Measurements from ENCODE around the gene RASSF9.

Gene RASSF9

DNA sequence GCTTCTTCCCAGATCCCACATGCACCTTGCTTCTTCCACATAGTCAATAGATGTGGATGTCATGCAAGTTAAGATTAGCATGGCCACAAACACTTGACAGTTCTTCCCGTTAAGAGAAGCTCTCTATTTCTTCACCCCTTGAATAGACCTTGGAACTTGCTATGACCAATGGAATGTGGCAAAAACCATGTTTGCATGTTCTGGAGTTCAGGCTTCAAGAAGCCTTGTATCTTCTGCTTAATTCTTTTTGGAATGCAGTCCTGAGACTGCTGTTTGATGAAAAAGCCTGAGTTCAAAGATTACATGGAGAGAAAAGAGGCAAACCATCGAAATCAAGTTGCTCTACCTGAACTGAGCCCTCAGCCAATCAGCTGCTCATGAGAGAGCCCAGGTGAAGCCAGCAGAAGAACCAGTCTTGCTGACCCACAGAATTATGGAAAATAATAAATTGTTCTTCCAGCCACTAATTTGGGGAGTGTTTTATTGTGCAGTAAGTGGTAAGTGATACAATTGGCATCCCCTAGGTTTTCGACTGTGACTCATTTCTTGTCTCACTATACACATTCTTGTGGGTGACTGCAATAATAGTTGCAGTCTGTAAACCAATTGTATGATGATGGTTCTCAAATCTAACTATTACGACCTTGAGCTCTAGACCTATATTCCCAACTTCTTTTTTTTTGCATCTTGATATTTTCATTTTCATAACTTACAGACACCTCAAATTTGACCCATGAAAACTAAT lies 12.6 kb downstream of the RASSF9 start:
- in situ Hi-C loops (cut with MboI; ENCODE audit: low sequenced_read_pairs), result no loop called here

- in situ Hi-C loops (cut with MboI; ENCODE audit: low sequenced_read_pairs), result no loop called here
Measured at GRCh38 chr12:85821759-85822158, 14.4 kb downstream of the RASSF9 start.

- in situ Hi-C loops (cut with MboI; ENCODE audit: low sequenced_read_pairs), result no loop called here
Measured at GRCh38 chr12:85821206-85821605, 15.0 kb downstream of the RASSF9 start.

GRCh38 chr12:85820101-85820500 lies 16.1 kb downstream of the RASSF9 start:
- in situ Hi-C loops (cut with MboI; ENCODE audit: low sequenced_read_pairs), result no loop called here

DNA sequence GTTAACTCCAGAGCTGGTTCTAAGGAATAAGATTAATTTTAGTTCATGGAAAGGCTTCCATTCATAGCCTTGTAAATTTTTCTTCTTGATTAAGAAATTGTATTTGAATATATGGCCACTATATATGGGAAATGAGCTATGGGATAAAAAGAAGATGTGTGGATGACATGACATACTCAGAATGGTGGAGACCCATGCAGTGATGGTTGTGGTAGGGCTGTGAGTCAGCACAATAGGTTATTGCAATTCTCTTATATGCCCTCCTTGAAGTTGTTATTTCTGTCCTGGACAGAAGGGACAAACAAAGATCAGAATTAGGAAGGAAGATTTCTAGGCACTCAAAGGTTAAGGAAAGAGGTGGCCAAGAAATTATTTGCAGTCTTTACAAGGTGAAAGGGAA lies 21.5 kb downstream of the RASSF9 start:
- in situ Hi-C loops (cut with MboI; ENCODE audit: low sequenced_read_pairs), result no loop called here

GRCh38 chr12:85814071-85814470 lies 22.1 kb downstream of the RASSF9 start:
- in situ Hi-C loops (cut with MboI; ENCODE audit: low sequenced_read_pairs), result no loop called here

- in situ Hi-C loops (cut with MboI; ENCODE audit: low sequenced_read_pairs), result no loop called here
Measured at GRCh38 chr12:85809500-85809899, 26.7 kb downstream of the RASSF9 start.

DNA sequence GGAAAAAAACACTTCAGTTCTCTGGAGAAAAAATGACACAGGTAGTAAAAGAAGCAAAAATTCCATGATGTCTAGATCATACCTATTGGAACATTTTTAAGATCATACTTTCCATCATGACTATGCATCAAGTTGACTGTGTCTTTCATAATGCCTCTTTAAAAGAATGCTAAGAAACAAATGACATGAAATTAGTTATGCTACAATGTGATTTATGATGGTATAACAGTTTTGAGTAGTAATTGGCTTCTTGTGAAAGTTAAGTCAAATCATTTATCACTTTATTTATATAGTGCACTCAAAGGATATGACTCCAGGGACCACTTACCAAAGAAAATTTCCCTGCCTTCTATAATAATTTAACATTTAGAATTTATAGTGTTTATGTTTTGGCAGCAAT lies 28.5 kb downstream of the RASSF9 start:
- in situ Hi-C loops (cut with MboI; ENCODE audit: low sequenced_read_pairs), result no loop called here

DNA sequence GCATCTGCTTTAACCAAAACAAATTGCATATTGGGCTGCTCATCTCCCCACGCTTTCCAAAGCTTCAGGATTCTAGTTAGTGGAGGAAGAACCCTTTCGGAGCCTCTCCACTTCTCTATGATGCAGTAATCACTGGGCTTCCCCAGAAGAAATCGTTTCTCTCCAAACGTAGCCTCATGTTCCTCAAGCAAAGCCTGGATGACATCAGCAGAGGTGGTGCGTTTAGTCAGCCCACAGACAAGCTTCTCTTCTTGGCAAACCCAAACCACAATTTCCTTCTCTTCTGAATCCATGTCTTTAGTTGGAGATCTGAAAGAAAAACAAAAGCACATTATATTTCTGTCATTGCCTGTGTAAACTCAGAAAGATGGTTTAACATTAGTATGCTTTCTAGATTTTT lies 30.6 kb downstream of the RASSF9 start:
- in situ Hi-C loops (cut with MboI; ENCODE audit: low sequenced_read_pairs), result no loop called here

GRCh38 chr12:85804663-85805062 lies 31.5 kb downstream of the RASSF9 start:
- in situ Hi-C loops (cut with MboI; ENCODE audit: low sequenced_read_pairs), result no loop called here

DNA sequence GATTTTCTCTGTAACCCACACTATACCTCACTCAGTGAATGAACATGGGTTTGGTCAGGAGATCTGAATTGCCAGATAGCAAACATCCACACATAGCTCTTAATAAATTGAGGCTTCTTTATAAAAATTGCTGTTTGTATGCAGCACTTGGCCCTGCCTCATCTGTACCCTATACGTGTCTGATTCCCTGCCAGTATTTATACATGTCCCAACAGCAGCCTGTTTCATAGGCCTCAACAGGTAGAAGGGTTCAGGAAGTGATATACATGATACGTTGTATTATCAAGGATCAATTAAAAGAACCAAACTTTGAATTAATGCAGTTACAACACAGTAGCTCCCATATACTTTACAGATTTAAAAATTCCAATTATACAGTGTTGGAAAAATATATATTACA lies 32.3 kb downstream of the RASSF9 start:
- in situ Hi-C loops (cut with MboI; ENCODE audit: low sequenced_read_pairs), result no loop called here

DNA sequence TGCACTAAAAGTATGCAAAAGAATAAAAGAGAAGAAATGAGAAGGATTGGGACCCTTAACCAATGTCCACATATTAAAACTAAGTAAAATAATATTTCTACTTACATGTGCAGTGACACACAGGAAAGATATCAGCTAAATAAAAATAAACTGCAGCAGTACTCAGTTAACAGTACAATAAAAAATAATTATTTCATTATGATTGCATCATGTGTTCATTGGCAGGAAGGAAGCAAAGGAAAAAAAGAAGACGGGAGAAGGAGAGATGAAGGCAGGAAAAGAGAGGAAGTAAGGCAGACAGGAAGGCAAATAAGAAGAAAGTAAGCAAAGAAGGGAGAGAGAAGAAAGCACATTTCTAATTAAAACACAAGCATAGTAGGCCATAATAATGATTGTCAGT lies 33.0 kb downstream of the RASSF9 start:
- in situ Hi-C loops (cut with MboI; ENCODE audit: low sequenced_read_pairs), result no loop called here

- in situ Hi-C loops (cut with MboI; ENCODE audit: low sequenced_read_pairs), result no loop called here
Measured at GRCh38 chr12:85798122-85798521, 38.1 kb downstream of the RASSF9 start.

DNA sequence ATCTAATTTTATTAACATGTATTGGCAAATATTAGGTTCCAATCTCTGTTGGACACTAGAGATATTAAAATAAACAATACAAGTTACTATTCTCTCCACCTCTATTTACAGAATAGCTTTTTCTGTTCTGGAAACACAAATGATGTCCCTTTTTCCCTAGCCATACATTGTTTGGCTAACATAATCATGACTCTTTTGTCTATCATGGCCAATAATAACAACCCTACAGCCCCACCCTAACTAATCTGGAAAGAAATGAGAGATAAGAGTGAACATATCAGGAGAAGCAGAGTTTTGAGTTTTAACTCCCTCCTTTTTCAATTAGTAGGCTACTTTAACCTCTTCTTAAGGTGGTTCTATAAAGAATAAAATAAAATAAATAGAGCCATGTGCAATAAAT lies 40.2 kb downstream of the RASSF9 start:
- in situ Hi-C loops (cut with MboI; ENCODE audit: low sequenced_read_pairs), result no loop called here

DNA sequence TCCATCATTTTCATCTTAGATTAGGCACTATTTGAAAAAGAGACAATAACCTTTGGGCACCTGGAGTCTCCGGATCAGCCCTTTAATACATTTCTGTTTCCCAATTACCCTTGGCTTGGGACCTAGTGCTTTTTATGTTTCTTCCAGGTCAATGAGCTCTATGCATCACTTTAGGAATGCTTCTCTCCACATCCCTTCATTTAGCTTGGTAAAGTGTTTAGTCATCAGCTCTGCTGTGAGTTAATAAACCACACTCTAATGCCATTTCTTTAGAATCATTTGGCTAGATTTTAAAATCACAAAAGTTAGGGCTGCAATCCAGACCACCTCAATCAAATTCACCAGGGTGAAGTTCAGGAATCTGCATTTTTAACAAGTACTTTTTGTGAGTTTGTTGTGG lies 41.7 kb downstream of the RASSF9 start:
- in situ Hi-C loops (cut with MboI; ENCODE audit: low sequenced_read_pairs), result no loop called here

DNA sequence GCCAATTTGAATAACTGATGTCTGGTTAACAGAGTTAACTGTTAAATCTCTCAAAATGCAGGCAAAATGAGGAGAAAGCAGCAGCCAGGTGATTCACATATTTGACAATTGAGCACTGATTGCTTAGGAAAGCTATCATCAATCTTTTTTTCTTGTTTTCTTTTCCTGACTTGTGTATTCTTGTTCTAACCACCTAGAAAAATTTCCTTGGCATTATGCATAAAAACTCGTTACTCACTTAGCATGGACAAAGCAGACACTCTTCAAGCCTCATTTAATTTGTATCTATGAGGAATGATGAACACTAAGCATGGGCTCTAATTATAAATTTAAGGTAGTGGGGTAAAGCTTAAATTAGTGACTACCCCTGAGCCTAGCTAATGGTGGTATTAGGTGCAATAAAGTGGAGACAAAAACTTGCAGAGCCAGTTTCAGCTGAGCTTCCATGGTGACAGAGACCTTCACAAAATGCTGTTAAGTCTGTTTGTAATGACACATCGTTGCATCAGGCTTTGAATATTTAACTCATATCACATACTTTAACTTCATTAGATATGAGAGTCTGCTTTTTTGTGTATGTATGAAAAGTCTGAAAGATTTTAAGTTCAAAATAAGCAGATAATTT lies 52.0 kb downstream of the RASSF9 start:
- in situ Hi-C loops (cut with MboI; ENCODE audit: low sequenced_read_pairs), result no loop called here

- in situ Hi-C loops (cut with MboI; ENCODE audit: low sequenced_read_pairs), result no loop called here
Measured at GRCh38 chr12:85782711-85783110, 53.5 kb downstream of the RASSF9 start.

DNA sequence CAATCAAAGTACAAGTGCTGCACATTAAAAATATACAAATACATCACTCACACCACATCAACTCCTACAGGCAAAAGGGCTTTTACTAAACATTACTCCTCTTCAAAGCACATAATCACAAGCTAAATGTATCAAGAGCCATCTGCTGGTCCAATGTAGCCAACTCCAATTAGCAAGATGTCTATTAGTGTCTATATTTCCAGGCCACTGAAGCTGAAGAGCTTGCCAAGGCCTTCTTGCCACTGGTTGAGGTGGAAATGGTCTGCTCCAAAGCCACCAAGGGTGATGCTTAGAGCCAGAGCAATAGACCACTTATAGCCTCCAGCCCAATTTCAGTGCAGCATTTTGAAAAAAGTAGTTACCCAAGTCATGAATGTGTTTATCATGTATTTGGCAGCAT lies 54.4 kb downstream of the RASSF9 start:
- in situ Hi-C loops (cut with MboI; ENCODE audit: low sequenced_read_pairs), result no loop called here

DNA sequence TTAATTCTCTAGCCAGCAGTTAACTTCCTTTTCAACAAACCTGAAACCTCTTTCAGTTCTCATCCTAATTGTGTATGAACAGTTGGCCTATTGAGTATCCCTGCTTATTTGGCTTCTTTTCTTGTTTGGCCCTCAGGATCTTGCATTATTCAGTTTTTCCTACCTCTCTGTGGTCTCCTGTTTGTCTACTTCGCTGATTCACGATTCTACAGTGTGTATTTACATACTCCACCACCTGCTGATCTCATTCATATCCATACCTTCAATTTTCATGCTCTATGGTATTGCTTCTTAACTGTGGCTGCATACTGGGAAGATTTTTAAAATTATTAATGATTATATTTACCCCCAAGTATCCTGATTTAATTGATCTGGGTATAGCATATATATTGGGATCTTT lies 56.4 kb downstream of the RASSF9 start:
- in situ Hi-C loops (cut with MboI; ENCODE audit: low sequenced_read_pairs), result no loop called here

GRCh38 chr12:85775091-85775490 lies 61.1 kb downstream of the RASSF9 start:
- in situ Hi-C loops (cut with MboI; ENCODE audit: low sequenced_read_pairs), result no loop called here

GRCh38 chr12:85765453-85765869 lies 70.7 kb downstream of the RASSF9 start:
- in situ Hi-C loops (cut with MboI; ENCODE audit: low sequenced_read_pairs), result no loop called here

DNA sequence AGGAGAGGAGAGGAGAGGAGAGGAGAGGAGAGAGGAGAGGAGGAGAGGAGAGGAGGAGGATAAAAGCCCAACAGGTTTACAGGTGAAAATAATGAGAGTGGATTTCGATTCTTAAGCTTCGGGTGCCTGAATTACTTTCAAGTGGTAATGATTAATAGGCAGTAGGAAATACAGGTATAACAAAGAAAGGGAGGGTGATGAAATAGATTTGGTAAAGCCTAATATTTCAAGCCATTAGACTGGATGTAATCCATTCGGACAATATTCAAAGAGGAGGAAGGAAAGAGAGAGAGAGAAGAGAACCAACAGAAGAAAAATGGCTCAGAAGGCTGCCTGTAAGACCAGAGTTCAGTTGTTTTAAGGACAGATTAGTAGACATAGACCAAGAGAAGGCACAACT lies 76.6 kb downstream of the RASSF9 start:
- in situ Hi-C loops (cut with MboI; ENCODE audit: low sequenced_read_pairs), result no loop called here

GRCh38 chr12:85759091-85759490 lies 77.1 kb downstream of the RASSF9 start:
- in situ Hi-C loops (cut with MboI; ENCODE audit: low sequenced_read_pairs), result no loop called here
